Hepatocyte (in vitro differentiated cells): Measurements from ENCODE around the gene ZNF560.

Experiments used
- CTCF ChIP-seq: fragments of 200-600 bp; sonication (generic); IDR thresholded peaks from 2 replicates; pipeline ENCODE4 v1.5.1; 2016; ENCODE audit warnings: antibody characterized with exemption, mild to moderate bottlenecking; ENCODE audit not compliant: poor library complexity
- EZH2 ChIP-seq: fragments of 200-600 bp; sonication (generic); IDR thresholded peaks from 2 replicates; pipeline ENCODE4 v1.6.1; 2016; ENCODE audit warnings: antibody characterized with exemption, mild to moderate bottlenecking, borderline replicate concordance

GRCh38 chr19:9498183-9498902, at the start of gene ZNF560:
- no peak for TF ChIP-seq CTCF
- TF ChIP-seq EZH2 = no peak
